GM13976 (cell line): ENCODE results near the gene CD200.

Source experiments
- DNase-seq: peaks from one replicate; pipeline ENCODE4 v3.0.0; 2012; ENCODE audit warnings: low spot score
- in situ Hi-C: fragments of 300-500 bp; cut with MboI; formaldehyde crosslinking; loops from one replicate; pipeline ENCODE4 v1.12.0; 2022; ENCODE audit warnings: low sequenced_read_pairs, mixed read lengths, inconsistent platforms; ENCODE audit not compliant: unreplicated experiment
- TF ChIP-seq, protein P1 (sequence below): IDR thresholded peaks from 2 replicates; pipeline ENCODE4 v1.5.1; 2012; ENCODE audit warnings: borderline replicate concordance, mild to moderate bottlenecking; ENCODE audit not compliant: insufficient read depth; ENCODE audit errors: extremely low read depth, missing control alignments, control extremely low read depth

CD200 gene

DNA sequence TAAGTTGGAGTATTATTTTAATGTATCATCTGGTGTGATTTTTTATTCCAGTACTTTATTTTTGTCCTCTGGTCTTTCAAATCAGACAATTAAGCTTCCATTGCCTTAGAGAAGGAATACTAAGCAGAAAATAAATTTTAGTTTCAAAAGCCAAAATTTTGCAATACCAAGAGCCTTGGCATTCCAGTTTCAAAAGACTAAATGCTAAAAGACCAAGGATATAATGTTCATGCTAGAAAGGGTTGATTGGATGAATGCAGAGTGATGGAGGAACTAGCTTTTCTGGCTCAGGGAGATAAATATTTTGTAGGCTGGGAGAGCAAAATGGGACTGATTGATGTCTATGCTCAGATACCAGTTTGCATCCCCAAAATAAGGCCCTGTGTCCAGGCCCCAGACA is 6.2 kb downstream of the CD200 start:
- TF ChIP-seq, protein P1, sequence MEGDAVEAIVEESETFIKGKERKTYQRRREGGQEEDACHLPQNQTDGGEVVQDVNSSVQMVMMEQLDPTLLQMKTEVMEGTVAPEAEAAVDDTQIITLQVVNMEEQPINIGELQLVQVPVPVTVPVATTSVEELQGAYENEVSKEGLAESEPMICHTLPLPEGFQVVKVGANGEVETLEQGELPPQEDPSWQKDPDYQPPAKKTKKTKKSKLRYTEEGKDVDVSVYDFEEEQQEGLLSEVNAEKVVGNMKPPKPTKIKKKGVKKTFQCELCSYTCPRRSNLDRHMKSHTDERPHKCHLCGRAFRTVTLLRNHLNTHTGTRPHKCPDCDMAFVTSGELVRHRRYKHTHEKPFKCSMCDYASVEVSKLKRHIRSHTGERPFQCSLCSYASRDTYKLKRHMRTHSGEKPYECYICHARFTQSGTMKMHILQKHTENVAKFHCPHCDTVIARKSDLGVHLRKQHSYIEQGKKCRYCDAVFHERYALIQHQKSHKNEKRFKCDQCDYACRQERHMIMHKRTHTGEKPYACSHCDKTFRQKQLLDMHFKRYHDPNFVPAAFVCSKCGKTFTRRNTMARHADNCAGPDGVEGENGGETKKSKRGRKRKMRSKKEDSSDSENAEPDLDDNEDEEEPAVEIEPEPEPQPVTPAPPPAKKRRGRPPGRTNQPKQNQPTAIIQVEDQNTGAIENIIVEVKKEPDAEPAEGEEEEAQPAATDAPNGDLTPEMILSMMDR, result no peak
- DNase-seq, result no peak
- in situ Hi-C loops, result loop anchor here (25.0 kb wide), 1 partner anchor 173 kb away; no protein-coding TSS in a partner anchor

DNA sequence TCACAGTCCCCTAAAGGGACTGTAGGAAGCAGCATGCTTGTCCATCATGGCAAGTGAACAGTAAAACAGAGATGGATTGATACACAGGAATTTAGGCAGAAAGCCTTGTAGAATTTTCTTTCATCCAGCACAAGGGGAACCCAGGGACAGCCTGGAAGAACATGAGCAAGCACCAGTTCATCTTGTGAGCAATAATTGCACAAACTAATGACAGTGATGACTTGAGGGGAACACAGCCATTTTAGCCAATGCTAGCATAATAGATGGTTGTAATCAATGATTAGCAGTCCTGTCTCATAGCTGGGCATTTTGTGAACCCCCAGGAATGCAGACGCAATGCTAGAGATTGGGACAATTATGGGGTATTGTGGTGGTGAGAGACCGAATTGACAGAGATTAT is 6.7 kb downstream of the CD200 start:
- in situ Hi-C loops, result loop anchor here (25.0 kb wide), 1 partner anchor 173 kb away; no protein-coding TSS in a partner anchor
- TF ChIP-seq, protein P1, result no peak
- no peak for DNase-seq

DNA sequence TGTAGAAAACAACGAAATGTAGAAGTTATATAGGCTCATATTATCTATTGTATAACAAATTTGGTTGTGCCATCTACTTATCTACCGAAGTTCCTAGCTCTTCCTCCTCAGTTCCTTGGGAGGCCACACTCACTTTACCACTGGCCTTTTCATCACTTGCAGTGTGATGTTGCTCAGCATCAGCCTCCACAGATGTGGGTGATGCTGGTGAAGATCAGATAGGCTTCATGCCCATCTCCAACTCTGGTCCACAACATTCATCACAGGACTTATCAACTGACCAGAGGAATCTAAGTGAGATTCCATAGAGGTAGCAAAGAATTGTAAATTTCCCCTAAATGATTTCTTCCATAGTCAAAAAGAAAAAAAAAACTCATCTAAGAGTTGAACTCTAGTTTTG is 8.4 kb downstream of the CD200 start:
- in situ Hi-C loops, result loop anchor here (25.0 kb wide), 1 partner anchor 171 kb away; no protein-coding TSS in a partner anchor
- DNase-seq, result no peak
- TF ChIP-seq, protein P1, result no peak

DNA sequence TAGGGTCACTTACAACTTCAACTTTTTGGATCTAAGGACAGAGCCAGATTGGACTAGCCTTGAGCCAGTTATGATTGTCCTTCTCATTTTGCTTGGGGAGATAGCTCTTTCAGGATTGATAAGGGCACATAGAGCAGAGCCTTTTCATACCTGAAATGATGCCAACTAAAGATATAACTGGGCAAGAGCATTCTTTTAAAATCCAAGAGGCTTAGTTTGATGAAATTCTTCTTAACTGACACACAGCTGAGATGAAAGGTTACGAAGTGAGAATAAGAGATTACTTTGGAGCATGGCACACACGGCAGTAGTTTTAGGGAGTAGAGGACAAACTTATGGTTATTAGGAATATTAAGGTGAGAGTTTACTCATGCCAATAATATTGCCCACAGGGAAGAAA is 12.7 kb downstream of the CD200 start:
- in situ Hi-C loops, result loop anchor here (25.0 kb wide), 1 partner anchor 167 kb away; no protein-coding TSS in a partner anchor
- DNase-seq, result no peak

DNA sequence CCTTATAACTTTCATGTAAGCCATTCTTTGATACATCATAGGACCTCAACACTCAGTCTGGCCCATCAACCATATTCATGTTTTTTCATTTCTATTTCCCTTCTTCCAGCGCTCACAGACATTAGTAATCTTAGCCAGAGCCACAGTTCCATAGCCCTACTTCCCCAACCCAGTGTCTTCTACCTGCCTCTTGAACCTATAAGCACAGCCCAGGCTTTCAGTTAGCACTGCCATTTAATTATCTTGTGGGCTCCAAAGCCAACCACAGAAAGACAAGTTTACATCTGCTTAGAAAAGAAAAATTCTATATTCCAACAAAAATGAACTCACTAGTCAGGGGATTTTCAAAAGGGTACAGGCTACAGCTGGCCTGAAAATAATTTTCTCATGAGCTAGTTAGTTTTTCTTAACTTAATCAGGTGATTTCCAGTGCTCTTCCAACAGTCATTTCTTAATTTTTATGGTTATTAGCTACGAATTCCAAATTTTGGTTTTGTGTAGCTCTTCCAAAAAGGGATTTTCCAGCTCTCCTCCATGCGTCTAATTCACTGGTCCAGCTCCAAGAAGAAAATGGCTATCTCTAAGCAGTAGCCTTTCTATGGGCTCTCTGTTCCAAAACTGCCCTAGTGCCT is 13.7 kb downstream of the CD200 start:
- no peak for DNase-seq
- TF ChIP-seq, protein P1, result no peak
- in situ Hi-C loops, result loop anchor here (25.0 kb wide), 1 partner anchor 166 kb away; no protein-coding TSS in a partner anchor

More for the DNA sequence above, 12.7 kb downstream of the CD200 start:
- TF ChIP-seq, protein P1, result no peak

DNA sequence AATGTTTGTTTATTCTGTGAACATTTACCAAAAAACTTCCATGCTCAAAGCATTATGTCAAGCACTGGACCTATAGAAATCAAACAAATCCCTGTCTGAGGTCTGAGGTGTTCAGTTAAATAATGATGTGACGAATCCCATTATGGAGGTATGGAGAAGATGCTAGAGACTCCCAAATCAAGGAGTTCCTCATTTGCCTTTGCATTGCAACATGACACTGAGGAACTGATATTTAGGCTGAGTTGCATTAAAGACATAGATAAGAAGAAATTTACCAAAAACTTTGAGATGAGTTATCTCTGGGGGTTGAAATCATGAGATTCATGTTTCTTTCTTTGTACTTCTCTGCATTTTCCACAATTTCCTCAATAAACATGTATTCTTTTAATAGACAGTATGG is 16.0 kb downstream of the CD200 start:
- no peak for DNase-seq
- TF ChIP-seq, protein P1, result no peak
- in situ Hi-C loops, result loop anchor here (25.0 kb wide), 1 partner anchor 163 kb away; no protein-coding TSS in a partner anchor

DNA sequence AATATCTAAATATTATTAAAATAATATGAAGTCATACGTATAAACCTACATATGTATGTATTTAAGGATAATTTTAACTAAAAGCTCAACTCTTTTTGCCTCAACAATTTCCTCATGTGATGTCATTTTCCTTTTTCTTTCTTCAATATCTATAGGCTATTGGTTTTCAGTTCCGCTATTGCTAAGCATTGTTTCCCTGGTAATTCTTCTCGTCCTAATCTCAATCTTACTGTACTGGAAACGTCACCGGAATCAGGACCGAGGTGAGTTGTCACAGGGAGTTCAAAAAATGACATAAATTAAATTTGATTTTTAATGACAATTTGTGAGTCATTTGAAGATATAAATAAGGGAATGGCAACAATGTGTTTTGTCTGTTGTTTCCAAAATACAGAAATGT is 16.6 kb downstream of the CD200 start:
- DNase-seq, result no peak
- TF ChIP-seq, protein P1, result no peak
- in situ Hi-C loops, result loop anchor here (25.0 kb wide), 1 partner anchor 163 kb away; no protein-coding TSS in a partner anchor
